Lower leg skin (tissue), 3 donors: Measurements from ENCODE around the gene CDH13.

ENCODE experiments used
- POLR2A ChIP-seq, 2 donors: fragments of 450-650 bp; IDR thresholded peaks; one replicate each; pipeline ENCODE4 v1.6.1; 2016 to 2017; ENCODE audit warnings: antibody characterized with exemption in 2 of 2, mild to moderate bottlenecking in 1 of 2, moderate library complexity in 1 of 2
- TF ChIP-seq, protein P1 (sequence below), 3 donors: fragments of 450-650 bp; IDR thresholded peaks; one replicate each; pipeline ENCODE4 v1.5.1; 2016; ENCODE audit warnings: antibody characterized with exemption in 3 of 3, mild to moderate bottlenecking in 3 of 3, moderate library complexity in 2 of 3

DNA sequence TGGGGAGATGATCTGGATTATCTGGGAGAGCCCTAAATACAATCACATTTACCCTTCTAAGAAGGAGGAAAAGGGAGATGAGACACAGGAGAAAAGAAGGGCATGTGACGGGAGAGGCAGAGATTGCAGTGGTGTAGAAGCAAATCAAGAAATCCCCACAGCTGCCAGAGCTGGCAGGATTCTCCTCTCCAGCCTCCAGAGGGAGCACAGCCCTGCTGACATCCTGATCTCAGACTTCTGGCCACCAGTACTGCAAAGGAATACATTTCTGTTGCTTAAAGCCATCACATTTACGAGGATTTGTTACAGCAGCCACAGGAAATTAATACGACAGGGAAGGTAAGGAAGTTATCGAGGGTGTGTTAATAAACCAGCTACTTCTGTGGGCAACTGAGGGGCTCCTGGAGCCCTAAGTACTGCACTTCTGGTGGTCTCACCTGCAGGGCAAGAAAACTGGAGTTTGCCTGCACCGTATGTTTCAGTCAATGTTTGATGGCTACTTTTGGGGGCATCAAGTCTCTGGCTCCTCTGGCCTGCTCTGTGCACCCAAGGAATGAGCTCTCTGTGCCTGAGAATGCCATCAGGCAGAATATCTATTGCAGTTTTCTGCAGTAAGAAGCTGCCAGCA is 22.9 kb upstream of the CDH13 start:
- TF ChIP-seq, protein P1, sequence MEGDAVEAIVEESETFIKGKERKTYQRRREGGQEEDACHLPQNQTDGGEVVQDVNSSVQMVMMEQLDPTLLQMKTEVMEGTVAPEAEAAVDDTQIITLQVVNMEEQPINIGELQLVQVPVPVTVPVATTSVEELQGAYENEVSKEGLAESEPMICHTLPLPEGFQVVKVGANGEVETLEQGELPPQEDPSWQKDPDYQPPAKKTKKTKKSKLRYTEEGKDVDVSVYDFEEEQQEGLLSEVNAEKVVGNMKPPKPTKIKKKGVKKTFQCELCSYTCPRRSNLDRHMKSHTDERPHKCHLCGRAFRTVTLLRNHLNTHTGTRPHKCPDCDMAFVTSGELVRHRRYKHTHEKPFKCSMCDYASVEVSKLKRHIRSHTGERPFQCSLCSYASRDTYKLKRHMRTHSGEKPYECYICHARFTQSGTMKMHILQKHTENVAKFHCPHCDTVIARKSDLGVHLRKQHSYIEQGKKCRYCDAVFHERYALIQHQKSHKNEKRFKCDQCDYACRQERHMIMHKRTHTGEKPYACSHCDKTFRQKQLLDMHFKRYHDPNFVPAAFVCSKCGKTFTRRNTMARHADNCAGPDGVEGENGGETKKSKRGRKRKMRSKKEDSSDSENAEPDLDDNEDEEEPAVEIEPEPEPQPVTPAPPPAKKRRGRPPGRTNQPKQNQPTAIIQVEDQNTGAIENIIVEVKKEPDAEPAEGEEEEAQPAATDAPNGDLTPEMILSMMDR (IDR thresholded peaks at IDR 0.05) = no peak
- no peak for TF ChIP-seq POLR2A (IDR thresholded peaks at IDR 0.05)
